Hepatic stellate cell (primary cell): ENCODE measurements around the gene HMG20B.

Source experiments
- DNase-seq: peaks from one replicate; pipeline ENCODE4 v3.0.0; 2011; ENCODE audit warnings: low spot score

HMG20B gene

GRCh38 chr19:3607303-3608078 lies 34.7 kb downstream of the HMG20B start:
- DNase-seq = peak; percentile 52

DNA sequence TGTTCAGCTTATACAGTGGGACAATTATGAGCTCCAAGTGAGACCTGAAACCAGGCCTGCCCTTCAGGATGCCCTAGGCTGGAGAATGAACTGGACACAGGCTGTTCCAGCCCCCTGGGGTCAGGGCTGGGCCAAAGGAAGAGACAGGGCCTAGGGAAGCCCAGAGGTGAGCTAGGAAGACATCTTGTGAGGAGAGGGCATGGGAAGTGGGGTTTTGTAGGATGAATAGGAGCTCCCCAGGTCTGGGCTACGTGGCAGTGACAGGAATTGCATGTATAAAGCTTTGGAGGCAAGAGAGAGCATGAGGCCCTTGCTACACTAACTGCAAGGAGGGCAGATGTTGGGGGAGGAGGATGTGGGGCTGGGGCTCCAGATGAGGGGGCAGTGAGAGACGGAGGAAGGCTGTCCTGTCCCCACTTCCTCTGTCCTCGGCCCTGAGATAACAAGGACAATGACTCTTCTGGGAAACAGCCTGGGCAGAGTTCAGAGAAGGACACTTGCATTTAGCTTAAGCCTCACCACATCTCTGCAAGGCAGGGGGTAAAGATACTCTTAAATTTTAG lies 35.4 kb downstream of the HMG20B start:
- no peak for DNase-seq

DNA sequence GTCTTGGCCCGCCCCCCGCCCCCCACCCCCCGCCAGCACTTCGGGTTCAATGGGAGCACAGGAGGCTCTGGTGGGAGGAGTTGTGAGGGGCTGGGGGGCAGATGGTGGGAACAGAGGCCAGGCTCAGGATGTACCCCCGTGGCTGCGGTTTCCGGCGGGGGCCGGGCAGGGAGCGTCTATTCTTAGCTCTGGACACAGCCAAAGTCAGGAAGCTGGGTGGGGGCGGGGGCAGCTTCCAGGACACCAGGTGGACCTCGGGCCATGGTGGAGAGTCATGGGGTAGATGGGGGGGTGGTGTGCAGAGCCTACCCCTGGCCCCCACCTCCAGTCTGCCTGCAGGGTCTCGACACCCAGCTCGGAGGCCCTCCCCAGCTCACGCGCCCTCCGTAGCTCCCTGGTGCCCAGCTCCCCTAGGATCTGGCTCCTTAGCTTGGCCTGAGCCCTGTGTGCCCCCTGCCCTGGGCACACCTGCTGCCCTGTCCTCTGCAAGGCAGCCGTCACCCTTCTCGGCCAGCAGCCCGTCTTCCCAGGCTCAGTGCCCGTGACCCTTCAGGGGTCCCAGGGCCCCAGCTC lies 36.1 kb downstream of the HMG20B start:
- peak; percentile 60 for DNase-seq

GRCh38 chr19:3609779-3610719 lies 37.3 kb downstream of the HMG20B start:
- no peak for DNase-seq

GRCh38 chr19:3610745-3611717 lies 38.3 kb downstream of the HMG20B start:
- no peak for DNase-seq

- DNase-seq = no peak
Observed at GRCh38 chr19:3611841-3612240, 39.1 kb downstream of the HMG20B start.

DNA sequence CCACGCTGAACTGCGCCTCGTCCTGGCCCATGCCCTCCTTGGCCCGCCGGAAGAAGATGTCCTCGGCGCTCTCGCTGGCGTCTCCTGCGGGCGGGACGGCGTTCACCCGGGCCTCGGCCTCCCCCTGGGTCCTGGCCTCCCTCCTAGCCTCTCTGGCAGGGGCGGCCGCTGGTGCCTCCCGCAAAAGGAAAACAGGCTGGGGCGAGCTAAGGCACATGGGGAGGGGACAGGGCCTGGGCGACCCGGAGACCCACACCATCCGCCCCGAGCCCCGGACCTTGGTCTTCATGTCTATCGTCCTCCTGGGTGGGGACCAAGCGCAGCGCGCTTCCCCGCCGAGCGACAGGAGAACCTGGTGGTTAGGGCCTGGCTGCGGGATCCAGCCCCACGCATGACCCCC lies 39.6 kb downstream of the HMG20B start:
- DNase-seq = no peak

GRCh38 chr19:3612901-3613741 lies 40.4 kb downstream of the HMG20B start:
- no peak for DNase-seq

DNA sequence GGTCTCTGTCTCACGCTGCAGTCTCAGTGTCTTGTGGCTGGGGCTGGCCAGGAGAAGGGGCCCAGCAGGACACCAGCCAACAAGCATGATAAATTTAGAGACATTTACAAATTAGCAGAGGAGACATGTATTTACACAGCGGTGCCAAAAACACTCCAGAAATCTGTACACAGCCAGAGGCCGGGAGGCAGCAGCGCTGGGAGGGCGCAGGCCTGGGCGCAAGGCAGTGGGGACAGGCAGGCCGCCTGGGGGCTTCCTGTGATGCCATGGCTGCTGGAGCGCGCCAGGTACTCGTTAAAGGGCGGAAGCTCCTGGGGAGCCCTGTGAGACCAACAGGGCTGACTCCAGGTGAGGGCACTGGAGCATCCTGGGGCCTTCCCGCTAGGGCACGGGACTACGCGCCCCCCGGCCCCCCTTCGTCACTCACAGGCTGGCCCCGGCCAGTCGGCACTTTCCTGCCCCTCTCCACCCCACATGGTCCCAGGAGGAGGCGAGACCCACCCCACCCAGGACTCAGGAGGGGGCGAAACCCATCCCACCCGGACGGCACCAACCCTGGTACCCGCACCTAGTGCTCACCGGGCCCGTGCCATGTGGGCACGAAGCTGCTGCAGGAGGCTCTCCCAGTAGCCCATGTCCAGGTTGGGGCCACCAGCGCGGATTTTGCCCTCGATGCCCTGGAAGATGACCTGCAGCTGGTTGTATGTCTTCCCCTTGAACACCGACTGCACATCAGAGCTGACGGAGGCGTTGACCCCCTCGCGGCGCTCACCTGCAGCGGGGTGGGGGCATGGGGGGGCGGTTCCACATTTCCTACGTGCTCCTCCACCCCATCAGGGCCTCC lies 41.3 kb downstream of the HMG20B start:
- no peak for DNase-seq

- no peak for DNase-seq
Observed at GRCh38 chr19:3614858-3615505, 42.2 kb downstream of the HMG20B start.

GRCh38 chr19:3615524-3616135 lies 42.9 kb downstream of the HMG20B start:
- DNase-seq = no peak

- no peak for DNase-seq
Observed at GRCh38 chr19:3617463-3617862, 44.7 kb downstream of the HMG20B start.

DNA sequence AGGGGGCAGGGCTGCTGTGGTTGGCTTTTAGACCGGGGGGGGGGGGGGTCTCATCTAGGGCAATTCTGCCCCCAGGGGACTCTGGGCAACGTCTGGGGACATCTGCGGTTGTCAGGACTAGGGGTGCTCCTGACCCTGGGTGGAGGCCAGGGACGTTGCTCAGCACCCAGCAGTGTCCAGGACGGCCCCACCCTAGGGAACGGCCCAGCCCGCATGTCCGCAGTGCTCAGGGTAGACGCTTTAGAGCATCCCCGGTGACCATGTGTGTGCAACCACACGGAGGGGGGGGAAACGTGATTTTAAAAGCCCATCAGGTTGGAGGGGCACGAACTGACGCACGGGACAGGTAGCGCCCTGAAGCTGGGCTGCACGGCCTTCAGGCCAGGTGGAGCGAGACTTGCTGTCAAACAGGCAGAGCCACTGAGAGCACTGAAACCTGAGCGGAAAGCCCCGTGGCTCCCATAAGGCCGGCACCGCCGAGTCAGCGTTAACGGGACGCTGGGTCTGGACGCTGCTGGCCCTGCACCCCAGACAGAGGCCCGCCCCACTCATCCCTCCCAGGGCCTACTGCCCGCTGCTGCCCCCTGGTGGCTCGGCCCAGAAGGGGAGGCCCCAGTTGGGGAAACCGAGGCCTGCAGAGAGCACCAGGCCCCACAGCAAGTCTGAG lies 45.5 kb downstream of the HMG20B start:
- DNase-seq = peak; percentile 95

DNA sequence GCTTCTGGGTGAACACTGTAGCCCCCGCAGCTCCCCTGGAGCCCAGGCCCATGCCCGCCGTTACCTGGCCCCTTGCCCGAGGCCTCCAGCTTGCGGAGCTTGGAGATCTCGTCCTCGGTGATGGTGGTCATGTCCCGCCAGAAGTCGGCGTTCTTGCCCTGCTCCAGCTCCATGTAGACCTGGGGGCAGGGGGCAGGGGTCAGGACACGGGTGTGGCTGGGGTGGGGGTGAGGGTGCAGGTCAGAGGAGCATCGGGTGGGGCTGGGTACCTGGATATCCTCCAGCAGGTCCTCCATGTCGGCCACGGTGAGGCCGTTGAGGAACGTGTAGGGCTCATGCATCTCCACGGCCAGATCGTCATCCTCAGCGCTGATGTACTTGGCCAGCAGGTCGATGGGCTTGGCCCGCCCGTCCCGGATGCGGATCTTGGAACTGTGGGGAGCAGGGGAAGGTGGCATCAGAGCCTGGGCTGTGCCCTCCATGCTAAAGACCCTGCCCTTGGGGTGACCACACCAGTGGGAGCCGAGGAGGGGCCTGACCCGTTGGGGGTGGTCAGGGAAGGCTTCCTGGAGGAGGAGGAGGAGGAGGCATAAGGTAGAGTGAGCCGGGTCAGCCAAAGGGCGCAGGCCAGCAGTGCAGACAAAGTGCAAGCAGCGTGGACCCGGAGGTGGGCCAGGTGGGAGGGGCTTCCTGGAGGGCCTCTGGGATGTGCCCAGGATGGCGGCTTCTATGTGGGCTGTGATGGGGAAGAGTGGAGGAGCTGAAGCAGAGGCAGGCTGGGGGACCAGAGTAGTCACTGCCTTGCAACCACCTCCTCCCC lies 46.3 kb downstream of the HMG20B start:
- no peak for DNase-seq

GRCh38 chr19:3619631-3620012 lies 46.9 kb downstream of the HMG20B start:
- no peak for DNase-seq

GRCh38 chr19:3620145-3620816 lies 47.5 kb downstream of the HMG20B start:
- no peak for DNase-seq
